ENCODE measurements around the gene ZNF320.
"Not testable (repeated sequence)": the region's sequence is repeated elsewhere in the genome, so short reads cannot be mapped to it uniquely, and the experiment has no call there.

ZNF320 gene

GRCh38 chr19:52917531-52917930 lies 20.1 kb upstream of the ZNF320 start:
- DNase-seq: no peak

- DNase-seq: no peak
Measured at GRCh38 chr19:52910648-52911047, 13.2 kb upstream of the ZNF320 start.

DNA sequence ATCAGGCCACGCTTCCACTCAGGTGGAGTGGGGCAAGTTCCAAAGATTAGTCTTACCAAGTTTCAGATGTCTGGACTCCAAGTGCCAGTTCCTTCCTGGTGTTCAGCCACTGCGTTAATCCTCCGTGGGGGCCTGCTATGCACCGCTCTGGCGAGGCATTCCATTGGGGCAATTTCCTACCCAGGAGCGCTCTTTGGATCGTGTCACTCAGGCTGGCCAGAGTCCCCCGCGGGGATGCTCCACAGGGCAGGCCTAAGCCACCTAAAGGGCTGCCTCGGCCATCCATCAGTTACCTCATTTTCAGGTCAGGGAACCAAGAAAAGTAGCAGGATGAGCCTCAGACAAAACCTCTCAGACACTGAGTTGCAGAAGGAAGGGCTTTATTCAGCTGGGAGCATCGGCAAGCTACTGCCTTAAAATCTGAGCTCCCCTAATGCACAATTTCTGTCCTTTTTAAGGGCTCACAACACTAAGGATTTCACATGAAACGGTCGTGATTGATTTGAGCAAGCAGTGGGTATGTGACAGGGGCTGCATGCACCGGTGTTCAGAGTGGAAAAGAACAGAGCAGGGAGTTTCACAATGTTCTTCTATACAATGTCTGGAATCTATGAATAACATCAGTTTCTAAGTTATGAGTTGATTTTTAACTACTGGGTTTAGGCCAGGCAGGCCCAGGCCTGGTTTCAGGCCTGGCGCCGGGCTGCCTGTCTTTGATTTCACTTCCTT lies 6.8 kb upstream of the ZNF320 start:
- DNase-seq: not testable (repeated sequence)

- no peak for DNase-seq
Measured at GRCh38 chr19:52901842-52902241, 4.4 kb upstream of the ZNF320 start.

GRCh38 chr19:52898596-52898995 lies 1.2 kb upstream of the ZNF320 start:
- DNase-seq: not testable (repeated sequence)

DNA sequence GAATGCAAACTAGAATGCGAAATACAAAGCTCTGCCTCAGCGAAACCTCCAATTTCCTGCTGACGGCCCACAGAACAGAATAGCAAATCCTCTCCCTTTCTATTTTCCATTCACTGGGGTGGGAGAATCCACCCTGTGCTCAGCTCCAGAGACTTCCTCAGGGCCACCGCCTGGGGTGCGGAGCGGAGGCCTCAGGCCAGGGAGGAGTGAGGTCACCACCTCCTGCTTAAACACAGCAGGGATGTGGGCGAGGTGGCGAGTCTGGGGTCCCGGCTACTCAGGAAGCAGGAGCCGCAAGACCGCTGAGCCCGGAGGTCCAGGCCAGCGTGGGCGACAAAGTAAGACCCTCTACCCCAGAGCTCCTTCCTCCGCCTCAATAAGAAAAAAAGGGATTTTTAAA lies 666 bp upstream of the ZNF320 start:
- no peak for DNase-seq

- no peak for DNase-seq
Measured at GRCh38 chr19:52896431-52897137, 851 bp downstream of the ZNF320 start.

DNA sequence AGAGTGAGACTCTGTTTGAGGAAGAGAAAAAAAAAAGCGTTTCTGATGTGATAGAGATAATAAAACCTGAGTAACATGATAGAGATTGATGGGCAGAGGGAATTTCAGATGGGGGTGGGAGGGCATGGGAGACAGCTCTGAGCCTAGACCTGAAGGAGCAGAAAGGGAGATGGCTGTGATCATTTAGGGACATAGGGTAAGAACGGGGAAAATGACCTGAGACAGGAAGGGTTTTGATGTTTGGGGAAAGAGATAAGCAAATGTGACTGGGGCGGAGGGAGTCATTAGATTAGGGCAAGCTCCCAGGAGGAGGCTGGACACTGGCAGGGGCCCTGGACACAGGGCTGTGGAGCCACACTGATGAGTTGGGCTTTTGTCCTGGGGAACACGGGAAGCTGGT lies 6.1 kb downstream of the ZNF320 start:
- DNase-seq: no peak

DNA sequence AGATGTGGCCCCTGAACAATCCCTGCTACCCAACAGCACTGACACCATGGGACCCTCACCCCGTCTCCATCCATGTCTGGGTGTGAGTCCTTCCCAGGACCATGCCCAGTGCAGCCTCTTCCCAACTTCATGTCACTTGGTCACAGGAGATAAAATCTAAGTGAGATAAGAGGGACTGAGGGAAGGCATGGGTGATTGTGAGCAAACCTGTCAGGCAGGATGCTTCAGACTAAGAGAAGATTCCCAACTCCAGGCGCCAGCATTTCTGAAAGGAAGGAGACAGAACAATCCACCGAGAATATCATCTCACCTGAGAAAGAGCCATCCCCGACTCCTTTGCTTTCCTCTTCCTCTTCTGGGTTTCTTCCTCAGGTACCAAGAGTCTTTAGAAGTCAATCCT lies 7.5 kb downstream of the ZNF320 start:
- DNase-seq: no peak

- DNase-seq: no peak
Measured at GRCh38 chr19:52889076-52889475, 8.4 kb downstream of the ZNF320 start.

- DNase-seq: no peak
Measured at GRCh38 chr19:52880895-52881389, 16.5 kb downstream of the ZNF320 start.

DNA sequence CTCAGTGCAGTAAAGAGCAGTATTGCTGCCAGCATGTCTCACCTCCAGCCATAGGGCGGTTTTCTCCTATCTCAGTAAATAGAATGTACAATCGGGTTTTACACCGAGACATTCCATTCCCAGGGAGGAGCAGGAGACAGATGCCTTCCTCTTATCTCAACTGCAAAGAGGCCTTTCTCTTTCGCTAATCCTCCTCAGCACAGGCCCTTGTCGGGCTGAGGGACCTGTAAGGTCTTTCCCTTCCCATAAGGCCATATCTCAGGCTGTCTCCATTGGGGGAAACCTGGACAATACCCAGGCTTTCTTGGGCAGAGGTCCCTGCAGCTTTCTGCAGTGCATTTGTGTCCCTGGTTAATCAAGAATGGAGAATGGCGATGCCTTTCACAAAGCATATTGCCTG lies 24.4 kb downstream of the ZNF320 start:
- DNase-seq: not testable (repeated sequence)

DNA sequence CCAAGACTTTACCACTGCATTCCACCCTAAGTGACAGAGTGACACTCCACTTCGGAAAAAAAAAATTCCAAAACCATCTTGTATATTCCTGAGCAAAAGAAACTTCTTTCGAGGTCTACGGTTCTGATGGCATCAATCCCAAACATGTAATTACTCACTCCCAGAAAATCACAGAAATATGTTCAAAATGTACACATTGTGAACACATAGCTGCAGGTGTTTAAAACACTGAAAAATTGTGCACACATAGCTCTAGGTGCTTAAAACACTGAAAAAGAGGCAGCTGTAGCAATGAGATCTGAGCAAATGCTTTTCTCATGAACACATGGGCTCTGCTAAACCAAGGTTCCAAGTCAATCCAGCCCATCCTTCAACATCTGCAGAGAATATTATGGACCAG lies 26.0 kb downstream of the ZNF320 start:
- DNase-seq: no peak

GRCh38 chr19:52868031-52868430 lies 29.4 kb downstream of the ZNF320 start:
- DNase-seq: not testable (repeated sequence)

- DNase-seq: peak; percentile 75 to 76
Measured at GRCh38 chr19:52857378-52858191, 39.9 kb downstream of the ZNF320 start, which contains the start of gene ZNF468. TSS of gene ZNF468 (minus strand) at chr19:52857619. CDS start at chr19:52854272, 3,347 bp downstream.

DNA sequence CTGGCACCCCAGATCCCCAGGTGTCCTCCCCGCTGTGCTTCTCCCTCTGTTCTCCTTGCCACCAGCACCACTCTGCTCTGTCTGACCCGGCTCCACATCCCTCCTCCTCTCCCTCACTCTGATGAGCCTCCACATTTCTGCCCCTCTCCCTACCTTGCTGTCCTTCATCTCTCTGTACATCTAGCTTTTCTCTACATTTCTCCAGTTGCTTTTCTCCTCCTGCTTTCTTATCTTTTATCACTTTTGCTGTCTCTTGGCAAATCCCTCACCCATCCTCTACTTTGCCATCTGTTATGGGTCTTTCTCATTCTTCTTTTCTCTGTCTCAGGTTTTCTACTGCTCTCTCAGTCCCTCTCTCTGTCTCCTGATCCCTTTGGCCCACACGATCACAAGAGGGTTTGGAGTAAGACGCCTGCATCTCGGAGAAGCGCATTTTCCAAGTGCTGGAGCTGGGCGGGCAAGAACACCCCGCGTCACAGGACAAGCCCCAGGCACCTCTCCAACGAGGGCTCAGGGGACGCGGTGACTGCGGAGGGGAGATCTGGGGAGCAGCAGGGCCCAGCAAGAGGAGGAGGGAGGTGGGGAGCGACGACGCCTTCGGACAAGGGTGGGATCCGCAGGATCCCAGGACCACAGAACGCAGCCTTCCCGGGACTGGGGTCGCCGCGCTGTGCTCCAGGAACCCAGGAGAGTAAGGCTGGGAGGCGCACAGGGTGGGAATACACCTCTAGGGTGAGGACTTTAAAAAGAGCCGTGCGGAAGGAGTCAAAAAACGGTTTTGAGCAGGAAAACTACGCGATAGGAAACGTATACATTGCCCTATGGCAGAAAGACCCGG lies 40.7 kb downstream of the ZNF320 start:
- DNase-seq: not testable (repeated sequence)

All from CD4-positive, alpha-beta T cell treated with Interferon alpha-2 for 1 hour (primary cell).